HepG2 (cell line): ENCODE measurements around the gene EPHA2. TPM values are rescaled to one million over a fixed set of nuclear protein-coding genes. Genes with fewer than 3 reads are reported as not detected.

Source experiments
- FOXC1 ChIP-seq: sonication (generic); formaldehyde crosslinking; IDR thresholded peaks from 2 replicates; pipeline ENCODE4 v1.8.0; 2022; ENCODE audit warnings: mild to moderate bottlenecking, missing genetic modification reagents, borderline replicate concordance
- GFI1 ChIP-seq: sonication (generic); formaldehyde crosslinking; IDR thresholded peaks from 2 replicates; pipeline ENCODE4 v1.5.0; 2020; ENCODE audit warnings: missing genetic modification reagents, mild to moderate bottlenecking, borderline replicate concordance
- GRHL1 ChIP-seq: sonication (generic); formaldehyde crosslinking; conservative IDR thresholded peaks from 2 replicates; pipeline ENCODE4 v1.8.0; 2022; ENCODE audit warnings: missing genetic modification reagents
- KIAA2018 ChIP-seq: sonication (generic); formaldehyde crosslinking; IDR thresholded peaks from 2 replicates; pipeline ENCODE4 v1.5.0; 2020; ENCODE audit warnings: mild to moderate bottlenecking, missing genetic modification reagents, borderline replicate concordance
- NCOA2 ChIP-seq: sonication (generic); formaldehyde crosslinking; IDR thresholded peaks from 2 replicates; pipeline ENCODE4 v1.8.0; 2022; ENCODE audit warnings: inconsistent platforms
- POGZ ChIP-seq: sonication (generic); formaldehyde crosslinking; IDR thresholded peaks from 2 replicates; pipeline ENCODE4 v1.4.0; 2020; ENCODE audit warnings: mild to moderate bottlenecking, missing genetic modification reagents
- RFX1 ChIP-seq: fragments of 450-650 bp; IDR thresholded peaks from 2 replicates; pipeline ENCODE4 v1.6.1; 2017
- SP1 ChIP-seq, 2 experiments: fragments of 450-650 bp in 1 of 2; sonication (generic) in 1 of 2; formaldehyde crosslinking in 1 of 2; IDR thresholded peaks; 2 replicates each; pipeline versions ENCODE4 v1.4.0 to v1.6.1; 2016 to 2020; ENCODE audit warnings: missing genetic modification reagents in 1 of 2
- TRIM22 ChIP-seq: fragments of 450-650 bp; IDR thresholded peaks from 2 replicates; pipeline ENCODE4 v1.6.1; 2017
- ZNF432 ChIP-seq: sonication (generic); formaldehyde crosslinking; IDR thresholded peaks from 2 replicates; pipeline ENCODE4 v1.5.0; 2020; ENCODE audit warnings: missing genetic modification reagents, mild to moderate bottlenecking, borderline replicate concordance
- ZNF451 ChIP-seq: sonication (generic); formaldehyde crosslinking; IDR thresholded peaks from 2 replicates; pipeline ENCODE4 v1.5.0; 2020; ENCODE audit warnings: mild to moderate bottlenecking, missing genetic modification reagents
- ZNF737 ChIP-seq: sonication (generic); formaldehyde crosslinking; IDR thresholded peaks from 2 replicates; pipeline ENCODE4 v1.5.0; 2020; ENCODE audit warnings: missing genetic modification reagents, mild to moderate bottlenecking, borderline replicate concordance
- ZNF83 ChIP-seq: sonication (generic); formaldehyde crosslinking; IDR thresholded peaks from 2 replicates; pipeline ENCODE4 v1.4.0; 2020; ENCODE audit warnings: missing genetic modification reagents, mild to moderate bottlenecking, borderline replicate concordance
- polyA plus RNA-seq, 8 experiments: library from polyadenylated mRNA; depleted of rRNA in 3 of 8; stranded (reverse) in 7 of 8; unstranded in 1 of 8; fragments of >200 nt; fragmentation: Illumina TruSeq in 4 of 8; extraction: Trizol in 4 of 8; gene quantifications; 2 replicates each; pipeline versions ENCODE4 v1.2.1 to v1.2.3, GENCODE V29; 2011 to 2016; ENCODE audit warnings: low read depth in 4 of 8, missing spikeins in 1 of 8, mixed read lengths in 1 of 8; ENCODE audit not compliant: insufficient read depth in 1 of 8
- total RNA-seq, 5 experiments: library from RNA; depleted of rRNA; stranded (reverse); fragments of >200 nt; fragmentation: Illumina TruSeq; extraction: Trizol; gene quantifications; 2 replicates each; pipeline ENCODE4 v1.2.3, GENCODE V29; 2016; ENCODE audit warnings: low read depth in 1 of 5
- TF ChIP-seq, protein P1 (sequence below): sonication (generic); formaldehyde crosslinking; IDR thresholded peaks from 2 replicates; pipeline ENCODE4 v1.4.0; 2020; ENCODE audit warnings: missing genetic modification reagents, mild to moderate bottlenecking, borderline replicate concordance

EPHA2 gene
- total and polyA plus RNA-seq, 2 of the 13 experiments (the other 11 are each of a cell fraction or from before 2014, with no cell fraction given) = 33.6 to 53.6 TPM

DNA sequence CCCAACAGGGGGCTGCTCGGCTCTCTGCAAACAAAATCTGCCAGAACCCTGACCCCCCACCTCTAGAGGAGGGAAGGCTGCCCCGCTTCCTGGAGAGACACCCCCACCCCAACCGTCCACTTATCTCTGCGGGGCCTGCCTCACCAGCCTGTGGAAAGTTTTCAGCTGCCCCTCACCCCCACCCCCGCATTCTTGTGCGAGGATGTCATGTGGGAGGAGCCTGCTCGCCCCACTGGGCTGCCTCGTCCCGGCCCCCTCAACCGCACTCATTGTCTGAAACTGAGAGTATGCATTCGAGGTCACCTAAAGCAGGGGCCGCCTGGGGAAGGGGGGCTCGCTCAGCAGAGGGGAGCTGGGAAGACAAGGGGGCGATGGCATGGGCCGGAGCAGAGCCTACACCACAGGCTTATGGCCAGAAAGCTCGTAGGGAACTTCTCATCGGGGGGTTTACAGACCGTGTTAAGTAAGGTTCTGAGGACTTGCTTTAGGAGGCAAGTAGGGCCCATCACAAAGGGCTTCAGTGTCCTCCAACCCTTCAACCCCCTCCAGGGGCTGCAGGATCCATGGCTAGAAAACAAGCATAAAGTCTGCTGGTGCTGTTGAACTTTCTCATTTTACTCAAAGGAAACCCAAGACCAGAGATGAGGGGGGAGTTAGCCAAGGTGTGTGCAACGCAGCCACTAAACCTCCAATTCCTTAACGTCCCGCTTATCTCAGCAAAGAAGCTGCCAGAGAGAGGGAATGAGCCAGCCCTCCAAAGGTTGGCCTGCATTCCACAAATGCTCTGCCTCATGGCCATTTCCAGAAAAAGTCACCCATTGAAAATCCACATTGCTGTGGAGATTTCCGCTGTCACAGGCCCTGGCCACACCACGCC, 9.4 kb downstream of the EPHA2 start (continued):
- no peak for TF ChIP-seq GRHL1 (CRISPR knock-in tag)
- TF ChIP-seq GFI1 (CRISPR knock-in tag) = peak; percentile 68; the same call in 1 of the 2 replicates
- TF ChIP-seq TRIM22 = no peak
- TF ChIP-seq KIAA2018 (CRISPR knock-in tag) = no peak
- peak; percentile 75 for TF ChIP-seq NCOA2 (CRISPR knock-in tag)
- no peak for TF ChIP-seq ZNF83
- TF ChIP-seq, protein P1, sequence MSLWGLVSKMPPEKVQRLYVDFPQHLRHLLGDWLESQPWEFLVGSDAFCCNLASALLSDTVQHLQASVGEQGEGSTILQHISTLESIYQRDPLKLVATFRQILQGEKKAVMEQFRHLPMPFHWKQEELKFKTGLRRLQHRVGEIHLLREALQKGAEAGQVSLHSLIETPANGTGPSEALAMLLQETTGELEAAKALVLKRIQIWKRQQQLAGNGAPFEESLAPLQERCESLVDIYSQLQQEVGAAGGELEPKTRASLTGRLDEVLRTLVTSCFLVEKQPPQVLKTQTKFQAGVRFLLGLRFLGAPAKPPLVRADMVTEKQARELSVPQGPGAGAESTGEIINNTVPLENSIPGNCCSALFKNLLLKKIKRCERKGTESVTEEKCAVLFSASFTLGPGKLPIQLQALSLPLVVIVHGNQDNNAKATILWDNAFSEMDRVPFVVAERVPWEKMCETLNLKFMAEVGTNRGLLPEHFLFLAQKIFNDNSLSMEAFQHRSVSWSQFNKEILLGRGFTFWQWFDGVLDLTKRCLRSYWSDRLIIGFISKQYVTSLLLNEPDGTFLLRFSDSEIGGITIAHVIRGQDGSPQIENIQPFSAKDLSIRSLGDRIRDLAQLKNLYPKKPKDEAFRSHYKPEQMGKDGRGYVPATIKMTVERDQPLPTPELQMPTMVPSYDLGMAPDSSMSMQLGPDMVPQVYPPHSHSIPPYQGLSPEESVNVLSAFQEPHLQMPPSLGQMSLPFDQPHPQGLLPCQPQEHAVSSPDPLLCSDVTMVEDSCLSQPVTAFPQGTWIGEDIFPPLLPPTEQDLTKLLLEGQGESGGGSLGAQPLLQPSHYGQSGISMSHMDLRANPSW (CRISPR knock-in tag) = no peak
- no peak for TF ChIP-seq ZNF451
- TF ChIP-seq POGZ (CRISPR knock-in tag) = 0 out of 2 replicates have a peak, but pooled peaks have one; percentile 16
- TF ChIP-seq FOXC1 (CRISPR knock-in tag) = no peak
- TF ChIP-seq ZNF432 (CRISPR knock-in tag) = no peak
- no peak for TF ChIP-seq RFX1
- no peak for TF ChIP-seq SP1 (IDR thresholded peaks at IDR 0.05)
- 0 out of 2 replicates have a peak, but pooled peaks have one; percentile 56 for TF ChIP-seq SP1 (CRISPR knock-in tag; IDR thresholded peaks at IDR 0.05)
- TF ChIP-seq ZNF737 (CRISPR knock-in tag) = no peak
